Liver (tissue), 3 donors: ENCODE results near the gene PARD3.

Experiments used
- GABPA ChIP-seq, 2 donors: IDR thresholded peaks in 1 of 2; conservative IDR thresholded peaks in 1 of 2; 2 replicates each; pipeline ENCODE4 v1.6.1; 2016; ENCODE audit warnings: antibody characterized with exemption in 2 of 2, mild to moderate bottlenecking in 1 of 2, moderate library complexity in 1 of 2
- JUND ChIP-seq, 2 donors: IDR thresholded peaks; 2 replicates each; pipeline ENCODE4 v1.6.1; 2016; ENCODE audit warnings: antibody characterized with exemption in 2 of 2
- NR2F2 ChIP-seq: IDR thresholded peaks from 2 replicates; pipeline ENCODE4 v1.6.1; 2016; ENCODE audit warnings: antibody characterized with exemption
- RAD21 ChIP-seq, 2 donors: IDR thresholded peaks; 2 replicates each; pipeline ENCODE4 v1.6.1; 2016; ENCODE audit warnings: antibody characterized with exemption in 2 of 2, mild to moderate bottlenecking in 2 of 2
- REST ChIP-seq: IDR thresholded peaks from 2 replicates; pipeline ENCODE4 v1.6.1; 2016; ENCODE audit warnings: antibody characterized with exemption, mild to moderate bottlenecking
- TAF1 ChIP-seq: conservative IDR thresholded peaks from 2 replicates; pipeline ENCODE4 v1.6.1; 2016; ENCODE audit warnings: antibody characterized with exemption, mild to moderate bottlenecking
- TF ChIP-seq, protein P1 (sequence below): fragments of 150-350 bp; IDR thresholded peaks from 2 replicates; pipeline ENCODE4 v1.5.1; 2017; ENCODE audit warnings: improper control_type of control experiment, low read depth, low read length; ENCODE audit not compliant: missing input control
- TF ChIP-seq, protein P2 (sequence below): IDR thresholded peaks from 2 replicates; pipeline ENCODE4 v1.6.1; 2016; ENCODE audit warnings: antibody characterized with exemption
- donor health status: healthy.
- donor health status: healthy.

DNA sequence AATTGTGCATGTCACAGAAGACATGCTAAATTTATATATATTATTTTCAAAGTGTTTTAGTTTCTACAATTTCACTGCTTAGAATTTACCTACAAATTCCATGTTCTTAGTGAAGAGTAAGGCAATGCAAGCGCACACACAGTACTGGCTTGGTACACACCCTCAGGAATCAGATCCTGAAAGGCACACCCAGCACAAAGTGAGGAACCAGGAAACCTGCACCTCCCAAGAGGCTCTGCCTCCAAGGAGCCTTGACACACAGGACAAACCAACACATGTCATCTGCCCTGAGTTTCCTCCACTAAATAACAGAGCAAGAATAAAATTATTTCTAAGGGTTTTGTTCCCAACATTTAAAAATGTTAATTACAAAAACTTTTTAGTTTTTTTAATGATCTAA is 156.2 kb downstream of the PARD3 start:
- TF ChIP-seq, protein P1, sequence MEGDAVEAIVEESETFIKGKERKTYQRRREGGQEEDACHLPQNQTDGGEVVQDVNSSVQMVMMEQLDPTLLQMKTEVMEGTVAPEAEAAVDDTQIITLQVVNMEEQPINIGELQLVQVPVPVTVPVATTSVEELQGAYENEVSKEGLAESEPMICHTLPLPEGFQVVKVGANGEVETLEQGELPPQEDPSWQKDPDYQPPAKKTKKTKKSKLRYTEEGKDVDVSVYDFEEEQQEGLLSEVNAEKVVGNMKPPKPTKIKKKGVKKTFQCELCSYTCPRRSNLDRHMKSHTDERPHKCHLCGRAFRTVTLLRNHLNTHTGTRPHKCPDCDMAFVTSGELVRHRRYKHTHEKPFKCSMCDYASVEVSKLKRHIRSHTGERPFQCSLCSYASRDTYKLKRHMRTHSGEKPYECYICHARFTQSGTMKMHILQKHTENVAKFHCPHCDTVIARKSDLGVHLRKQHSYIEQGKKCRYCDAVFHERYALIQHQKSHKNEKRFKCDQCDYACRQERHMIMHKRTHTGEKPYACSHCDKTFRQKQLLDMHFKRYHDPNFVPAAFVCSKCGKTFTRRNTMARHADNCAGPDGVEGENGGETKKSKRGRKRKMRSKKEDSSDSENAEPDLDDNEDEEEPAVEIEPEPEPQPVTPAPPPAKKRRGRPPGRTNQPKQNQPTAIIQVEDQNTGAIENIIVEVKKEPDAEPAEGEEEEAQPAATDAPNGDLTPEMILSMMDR = no peak
- TF ChIP-seq REST (no peak), RAD21 (IDR thresholded peaks at IDR 0.05) (no peak), GABPA (IDR thresholded peaks at IDR 0.05 in 1 of 2, conservative IDR thresholded peaks at IDR 0.05 in 1 of 2) (no peak), TAF1 (no peak), NR2F2 (no peak), JUND (IDR thresholded peaks at IDR 0.05) (no peak)
- TF ChIP-seq, protein P2, sequence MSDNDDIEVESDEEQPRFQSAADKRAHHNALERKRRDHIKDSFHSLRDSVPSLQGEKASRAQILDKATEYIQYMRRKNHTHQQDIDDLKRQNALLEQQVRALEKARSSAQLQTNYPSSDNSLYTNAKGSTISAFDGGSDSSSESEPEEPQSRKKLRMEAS = no peak
